GM13976 (cell line): ENCODE data around the gene EDRF1.

Experiments used
- DNase-seq: peaks from one replicate; pipeline ENCODE4 v3.0.0; 2012; ENCODE audit warnings: low spot score
- CTCF ChIP-seq: IDR thresholded peaks from 2 replicates; pipeline ENCODE4 v1.5.1; 2012; ENCODE audit warnings: borderline replicate concordance, mild to moderate bottlenecking; ENCODE audit not compliant: insufficient read depth; ENCODE audit errors: extremely low read depth, missing control alignments, control extremely low read depth
- in situ Hi-C: fragments of 300-500 bp; cut with MboI; formaldehyde crosslinking; loops from one replicate; pipeline ENCODE4 v1.12.0; 2022; ENCODE audit warnings: low sequenced_read_pairs, mixed read lengths, inconsistent platforms; ENCODE audit not compliant: unreplicated experiment

The EDRF1 gene

DNA sequence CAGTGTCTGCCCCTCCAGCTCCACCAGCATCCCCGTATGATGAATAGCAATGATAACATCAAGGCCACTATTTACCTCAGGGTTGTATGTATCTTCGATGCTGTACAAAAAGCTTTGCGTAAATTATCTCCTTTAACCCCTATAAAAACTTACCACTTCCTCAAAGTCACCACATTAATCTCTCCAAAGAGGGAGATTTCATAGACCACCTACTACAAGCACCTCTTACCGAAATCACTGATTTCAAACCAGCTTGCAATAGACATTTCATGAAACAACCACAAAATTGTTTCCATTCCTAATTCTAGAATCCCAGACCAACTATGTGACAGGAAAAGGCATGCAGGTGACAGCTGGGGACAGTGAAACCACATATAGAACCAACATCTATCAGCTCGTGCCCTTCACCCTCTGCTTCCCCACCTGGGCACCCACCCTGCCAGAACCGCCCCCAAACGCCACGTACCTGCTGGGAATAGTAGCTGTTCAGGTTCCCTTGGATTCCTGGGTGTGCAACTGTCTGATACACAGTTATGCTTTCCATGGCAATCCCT, 76.2 kb downstream of the EDRF1 start:
- DNase-seq: no peak
- in situ Hi-C loops: no loop called here
- TF ChIP-seq CTCF: no peak

GRCh38 chr10:125797424-125797823, 77.9 kb downstream of the EDRF1 start:
- no peak for DNase-seq
- in situ Hi-C loops: no loop called here
- no peak for TF ChIP-seq CTCF

GRCh38 chr10:125797994-125798662, 78.6 kb downstream of the EDRF1 start:
- TF ChIP-seq CTCF: no peak
- DNase-seq: no peak
- in situ Hi-C loops: no loop called here

GRCh38 chr10:125799451-125800182, 80.1 kb downstream of the EDRF1 start:
- in situ Hi-C loops: no loop called here
- no peak for DNase-seq
- TF ChIP-seq CTCF: no peak

DNA sequence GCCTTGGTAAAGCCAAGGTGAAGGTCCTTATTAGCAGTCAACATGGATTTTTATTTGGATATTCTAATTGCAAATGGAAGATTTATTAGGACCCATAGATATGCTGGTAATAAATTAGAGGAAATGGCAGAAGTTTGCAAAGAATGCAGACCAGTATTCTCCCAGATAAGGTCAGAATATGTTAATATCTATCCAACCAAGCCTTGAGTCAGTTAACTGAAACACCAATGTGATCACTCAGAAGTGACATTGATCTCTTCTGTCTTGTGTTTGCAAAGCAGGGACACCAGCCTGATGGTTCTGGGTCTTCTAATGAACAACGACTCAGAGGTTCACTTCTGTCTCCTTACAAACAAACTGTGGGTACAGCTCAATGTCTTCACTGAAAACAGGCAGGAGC, 82.1 kb downstream of the EDRF1 start:
- no peak for DNase-seq
- no peak for TF ChIP-seq CTCF
- in situ Hi-C loops: no loop called here

DNA sequence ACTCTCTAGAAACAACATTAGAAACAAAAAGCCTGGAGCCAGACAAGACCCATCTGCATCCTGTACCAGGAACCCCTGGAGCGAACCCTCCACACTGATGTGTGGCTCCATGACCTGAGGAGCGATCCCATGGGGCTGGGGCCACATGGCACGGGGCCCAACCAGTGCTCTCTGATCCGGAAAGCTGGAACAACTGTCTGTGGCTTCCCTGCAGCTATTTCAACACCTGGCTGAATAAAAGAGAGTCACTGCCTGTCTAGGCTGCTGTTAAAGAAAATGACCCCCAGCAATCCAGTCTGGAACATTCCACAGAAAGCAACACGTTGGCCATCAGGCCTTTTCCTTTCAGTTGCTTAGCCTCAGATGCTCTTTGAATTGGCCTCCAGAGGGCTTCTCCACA, 82.6 kb downstream of the EDRF1 start:
- in situ Hi-C loops: no loop called here
- no peak for DNase-seq
- no peak for TF ChIP-seq CTCF
